Upper lobe of left lung (tissue), 4 donors: Measurements from ENCODE around the gene DDX10.

Experiments
- CTCF ChIP-seq, 6 experiments: fragments of 450-650 bp in 4 of 6; fragments of 200-600 bp in 2 of 6; sonication (generic) in 2 of 6; IDR thresholded peaks; one replicate each; pipeline ENCODE4 v1.5.1; 2016 to 2019; ENCODE audit warnings: antibody characterized with exemption in 6 of 6
- EP300 ChIP-seq, 4 donors: sonication (generic); formaldehyde crosslinking; IDR thresholded peaks; one replicate each; pipeline ENCODE4 v1.5.1; 2017; ENCODE audit warnings: antibody characterized with exemption in 4 of 4, control low read depth in 2 of 4
- POLR2A ChIP-seq, 4 donors: fragments of 450-650 bp; IDR thresholded peaks; one replicate each; pipeline ENCODE4 v1.5.1; 2016 to 2017; ENCODE audit warnings: antibody characterized with exemption in 4 of 4, mild to moderate bottlenecking in 2 of 4

DNA sequence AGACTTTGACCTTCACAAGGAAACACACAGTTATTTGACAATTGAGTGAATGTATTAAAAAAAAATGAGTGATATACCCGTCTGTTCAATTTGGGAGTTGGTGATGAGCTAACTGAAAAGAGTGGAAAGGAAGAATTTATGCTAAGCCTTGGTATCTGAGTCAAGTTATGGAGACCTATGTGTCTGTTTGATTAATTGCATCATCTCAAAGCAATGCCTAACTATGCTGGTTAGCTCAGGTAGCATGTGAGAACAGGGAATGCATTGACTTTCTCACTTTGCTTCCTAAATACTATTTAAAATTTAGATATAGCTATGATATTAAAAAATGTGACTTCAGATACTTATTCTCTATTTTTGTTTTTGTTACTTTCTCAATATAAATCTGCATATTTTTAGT lies 110.5 kb downstream of the DDX10 start:
- TF ChIP-seq CTCF (IDR thresholded peaks at IDR 0.05) (no peak), POLR2A (IDR thresholded peaks at IDR 0.05) (no peak), EP300 (IDR thresholded peaks at IDR 0.05) (no peak)
